Gastrocnemius medialis (tissue), 4 donors: ENCODE results near the gene OR8H2.
"Not testable (repeated sequence)": the region's sequence is repeated elsewhere in the genome, so short reads cannot be mapped to it uniquely, and the experiment has no call there.

Experiments
- CTCF ChIP-seq, 5 experiments: fragments of 450-650 bp in 3 of 5; fragments of 200-600 bp in 2 of 5; sonication (generic) in 2 of 5; IDR thresholded peaks in 4 of 5; conservative IDR thresholded peaks in 1 of 5; 1 replicate in 4 of 5; 2 replicates in 1 of 5; pipeline ENCODE4 v1.5.1; 2016 to 2019; ENCODE audit warnings: antibody characterized with exemption in 5 of 5, mild to moderate bottlenecking in 3 of 5, moderate library complexity in 3 of 5
- POLR2A ChIP-seq, 2 donors: fragments of 450-650 bp; IDR thresholded peaks; one replicate each; pipeline ENCODE4 v1.6.1; 2017; ENCODE audit warnings: antibody characterized with exemption in 2 of 2, mild to moderate bottlenecking in 2 of 2, moderate library complexity in 2 of 2

- TF ChIP-seq CTCF (IDR thresholded peaks at IDR 0.05 in 4 of 5, conservative IDR thresholded peaks at IDR 0.05 in 1 of 5); POLR2A (IDR thresholded peaks at IDR 0.05): not testable (repeated sequence)
Observed at GRCh38 chr11:56056366-56056765, 47.1 kb upstream of the OR8H2 start.
